ENCODE measurements around the gene ADCY10. TPM values are rescaled to one million over a fixed set of nuclear protein-coding genes. Genes with fewer than 3 reads are reported as not detected.

Gene ADCY10
- total and polyA plus RNA-seq, 2 donors (not counting 3 experiments of a cell fraction or from before 2014, with no cell fraction given): not detected

- POLR2A ChIA-PET: no interaction called here
- H3K4me2 ChIP-seq (ENCODE audit: insufficient read depth, low read length): no peak overlapping the region
- dilution Hi-C loops (cut with MboI; ENCODE audit: extremely low pct_ligation_motif_present, low sequenced_read_pairs): no loop called here
- peaks cover 3% of the 10 kb centered on the region for H4K20me1 ChIP-seq (replicated peaks; ENCODE audit: control insufficient read depth, extremely low read depth, insufficient read depth, low read length)
- H3K4me3 ChIP-seq (replicated peaks in 1 of 3; ENCODE audit: insufficient read depth in 1 of 3, low read depth in 1 of 3, low read length in 3 of 3): no peak overlapping the region
- peaks cover 57% of the 10 kb centered on the region for H3K79me2 ChIP-seq (ENCODE audit: control insufficient read depth, insufficient read depth, low read length)
- H3K36me3 ChIP-seq (ENCODE audit: control insufficient read depth in 2 of 2, extremely low read depth in 1 of 2, insufficient read depth in 2 of 2, low read length in 2 of 2): peaks cover 0 to 3% of the 10 kb centered on the region in 2 experiments
- H3K4me1 ChIP-seq (ENCODE audit: control insufficient read depth, extremely low read depth, insufficient read depth, low read length): no peaks in the 10 kb centered on the region
- TF ChIP-seq MYC (IDR thresholded peaks at IDR 0.05; ENCODE audit: low read depth, low read length) (no peak), GATA2 (IDR thresholded peaks at IDR 0.05; ENCODE audit: insufficient read depth, insufficient read length, low read depth, low read length) (no peak), FOS (IDR thresholded peaks at IDR 0.05; ENCODE audit: borderline replicate concordance, insufficient read depth, low read length) (no peak), EZH2 (IDR thresholded peaks at IDR 0.05; ENCODE audit: borderline replicate concordance, low read depth, low read length, severe bottlenecking) (no peak), POLR2AphosphoS5 (IDR thresholded peaks at IDR 0.05; ENCODE audit: insufficient read depth, low read depth, low read length) (no peak), JUN (IDR thresholded peaks at IDR 0.05; ENCODE audit: borderline replicate concordance, insufficient read depth, insufficient read length, low read depth) (no peak), POLR2A (IDR thresholded peaks at IDR 0.05; ENCODE audit: low read depth, low read length) (no peak)
- TF ChIP-seq, protein P1, sequence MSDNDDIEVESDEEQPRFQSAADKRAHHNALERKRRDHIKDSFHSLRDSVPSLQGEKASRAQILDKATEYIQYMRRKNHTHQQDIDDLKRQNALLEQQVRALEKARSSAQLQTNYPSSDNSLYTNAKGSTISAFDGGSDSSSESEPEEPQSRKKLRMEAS (IDR thresholded peaks at IDR 0.05; ENCODE audit: insufficient read depth, insufficient read length): no peak
- TF ChIP-seq, protein P2, sequence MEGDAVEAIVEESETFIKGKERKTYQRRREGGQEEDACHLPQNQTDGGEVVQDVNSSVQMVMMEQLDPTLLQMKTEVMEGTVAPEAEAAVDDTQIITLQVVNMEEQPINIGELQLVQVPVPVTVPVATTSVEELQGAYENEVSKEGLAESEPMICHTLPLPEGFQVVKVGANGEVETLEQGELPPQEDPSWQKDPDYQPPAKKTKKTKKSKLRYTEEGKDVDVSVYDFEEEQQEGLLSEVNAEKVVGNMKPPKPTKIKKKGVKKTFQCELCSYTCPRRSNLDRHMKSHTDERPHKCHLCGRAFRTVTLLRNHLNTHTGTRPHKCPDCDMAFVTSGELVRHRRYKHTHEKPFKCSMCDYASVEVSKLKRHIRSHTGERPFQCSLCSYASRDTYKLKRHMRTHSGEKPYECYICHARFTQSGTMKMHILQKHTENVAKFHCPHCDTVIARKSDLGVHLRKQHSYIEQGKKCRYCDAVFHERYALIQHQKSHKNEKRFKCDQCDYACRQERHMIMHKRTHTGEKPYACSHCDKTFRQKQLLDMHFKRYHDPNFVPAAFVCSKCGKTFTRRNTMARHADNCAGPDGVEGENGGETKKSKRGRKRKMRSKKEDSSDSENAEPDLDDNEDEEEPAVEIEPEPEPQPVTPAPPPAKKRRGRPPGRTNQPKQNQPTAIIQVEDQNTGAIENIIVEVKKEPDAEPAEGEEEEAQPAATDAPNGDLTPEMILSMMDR (IDR thresholded peaks at IDR 0.05; ENCODE audit: extremely low read depth in 1 of 2, insufficient read depth in 1 of 2, low read depth in 1 of 2, low read length in 2 of 2): no peak
- CTCF ChIA-PET: no interaction called here
- DNase-seq (ENCODE audit: low read depth, low spot score): no peak
- no peaks in the 10 kb centered on the region for H3K9me1 ChIP-seq (replicated peaks; ENCODE audit: control insufficient read depth, extremely low read depth, insufficient read depth, low read length)
- FAIRE-seq: no peak
- no peak overlapping the region for H3K27ac ChIP-seq (ENCODE audit: insufficient read depth, low read depth, low read length)
- no peak overlapping the region for H2AFZ ChIP-seq (ENCODE audit: low read depth, low read length)
- BruUV-seq (replicated peaks): no TSS peak
- H3K27me3 ChIP-seq (ENCODE audit: control insufficient read depth in 2 of 2, insufficient read depth in 2 of 2, low read length in 2 of 2): no peaks in the 10 kb centered on the region
- intact Hi-C loops (cut with micrococcal nuclease): no loop called here
- no peak overlapping the region for H3K9ac ChIP-seq (replicated peaks; ENCODE audit: extremely low read depth, insufficient read depth, low read length)
- no peaks in the 10 kb centered on the region for H3K9me3 ChIP-seq (replicated peaks; ENCODE audit: control insufficient read depth, insufficient read depth, low read length)
These were observed 33.8 kb upstream of the ADCY10 start for GRCh38 chr1:167947733-167948132.
